A673 (cell line): ENCODE results near the gene COL13A1. TPM values are rescaled to one million over a fixed set of nuclear protein-coding genes. Genes with fewer than 3 reads are reported as not detected.

ENCODE experiments used
- BruUV-seq: library from RNA; stranded (reverse); fragments of 400-500 nt; replicated peaks from 2 replicates; lab custom pipeline; 2021; lab: Mats Ljungman, UMichigan
- CTCF ChIA-PET: fragments of 300-600 bp; sonication (Branson Sonifier 250); formaldehyde crosslinking; loops from one replicate; lab custom pipeline; 2022; ENCODE audit warnings: antibody characterized with exemption; lab: Charles Lee
- POLR2A ChIA-PET: fragments of 300-600 bp; sonication (Branson Sonifier 250); formaldehyde crosslinking; loops from one replicate; lab custom pipeline; 2022; ENCODE audit warnings: antibody characterized with exemption; ENCODE audit not compliant: low non-redundant PET; lab: Charles Lee
- DNase-seq: peaks from one replicate; pipeline ENCODE4 v3.0.0-alpha.2; 2015; ENCODE audit warnings: low spot score
- H3K27ac ChIP-seq: fragments of 200-600 bp; sonication (generic); 2 replicates; pipeline ENCODE4 v1.5.1; 2016; ENCODE audit warnings: mixed run types, low read depth, mild to moderate bottlenecking, mixed read lengths, antibody characterized with exemption, low read length; ENCODE audit not compliant: poor library complexity, severe bottlenecking
- H3K27me3 ChIP-seq: fragments of 200-600 bp; sonication (generic); replicated peaks from 2 replicates; pipeline ENCODE4 v1.6.1; 2017; ENCODE audit warnings: mixed run types, low read depth, mild to moderate bottlenecking, mixed read lengths, antibody characterized with exemption, low read length; ENCODE audit not compliant: insufficient read depth, poor library complexity
- H3K36me3 ChIP-seq: fragments of 200-600 bp; sonication (generic); 2 replicates; pipeline ENCODE4 v1.6.1; 2016; ENCODE audit warnings: mixed run types, mild to moderate bottlenecking, mixed read lengths, antibody characterized with exemption, low read length; ENCODE audit not compliant: insufficient read depth, poor library complexity, severe bottlenecking
- H3K4me1 ChIP-seq: fragments of 200-600 bp; sonication (generic); 2 replicates; pipeline ENCODE4 v1.6.1; 2017; ENCODE audit warnings: mixed run types, mild to moderate bottlenecking, mixed read lengths, antibody characterized with exemption, low read length; ENCODE audit not compliant: insufficient read depth, poor library complexity, severe bottlenecking
- H3K4me3 ChIP-seq: fragments of 200-600 bp; sonication (generic); 2 replicates; pipeline ENCODE4 v1.5.1; 2016; ENCODE audit warnings: low read depth, mixed run types, mild to moderate bottlenecking, mixed read lengths, low read length; ENCODE audit not compliant: poor library complexity, severe bottlenecking
- H3K9me3 ChIP-seq: fragments of 200-600 bp; sonication (generic); 2 replicates; pipeline ENCODE4 v1.6.1; 2016; ENCODE audit warnings: mixed run types, low read depth, mild to moderate bottlenecking, mixed read lengths, antibody characterized with exemption, low read length; ENCODE audit not compliant: poor library complexity, severe bottlenecking
- CTCF ChIP-seq: fragments of 300-800, 200-600 bp; sonication (generic); conservative IDR thresholded peaks from 2 replicates; pipeline ENCODE4 v1.5.1; 2017; ENCODE audit warnings: low read depth, mild to moderate bottlenecking, antibody characterized with exemption, low read length, moderate library complexity, mixed read lengths
- EZH2 ChIP-seq: fragments of 200-600 bp; sonication (generic); IDR thresholded peaks from 2 replicates; pipeline ENCODE4 v1.6.1; 2017; ENCODE audit warnings: borderline replicate concordance, low read depth, mild to moderate bottlenecking, mixed read lengths, antibody characterized with exemption, low read length; ENCODE audit not compliant: poor library complexity, severe bottlenecking
- intact Hi-C: fragments of 100-400 bp; cut with micrococcal nuclease; formaldehyde crosslinking; loops from one replicate; pipeline ENCODE4 v1.10.0; 2022; ENCODE audit not compliant: unreplicated experiment
- total RNA-seq: library from RNA; stranded (reverse); gene quantifications from 2 replicates; pipeline ENCODE4 v1.2.3, GENCODE V29; 2021

Gene COL13A1
- total RNA-seq, 1 experiment from 2014 or later: 2.0 TPM

GRCh38 chr10:69949770-69950169, 148.1 kb downstream of the COL13A1 start:
- H3K27ac ChIP-seq: no peak overlapping the region
- POLR2A ChIA-PET: no interaction called here
- H3K9me3 ChIP-seq: no peaks in the 10 kb centered on the region
- CTCF ChIA-PET: interaction anchor here (1.0 kb wide), 1 partner anchor 9 kb away, joined by 3 read pairs; no protein-coding TSS in a partner anchor
- no peaks in the 10 kb centered on the region for H3K36me3 ChIP-seq
- H3K4me3 ChIP-seq: no peak overlapping the region
- TF ChIP-seq EZH2: no peak
- no peak for TF ChIP-seq CTCF
- BruUV-seq: no TSS peak
- H3K27me3 ChIP-seq: no peaks in the 10 kb centered on the region
- peaks cover 25% of the 10 kb centered on the region for H3K4me1 ChIP-seq
- intact Hi-C loops: no loop called here
- DNase-seq: no peak

GRCh38 chr10:69951658-69952057, 150.0 kb downstream of the COL13A1 start:
- DNase-seq: no peak
- no TSS peak for BruUV-seq
- Histone ChIP-seq H3K4me3 (no peak overlapping the region), H3K9me3 (no peaks in the 10 kb centered on the region), H3K4me1 (peaks cover 25% of the 10 kb centered on the region), H3K27ac (peak overlapping the region; percentile 36), H3K27me3 (no peaks in the 10 kb centered on the region), H3K36me3 (no peaks in the 10 kb centered on the region)
- intact Hi-C loops: no loop called here
- TF ChIP-seq CTCF (no peak), EZH2 (no peak)
- POLR2A ChIA-PET: no interaction called here
- CTCF ChIA-PET: no interaction called here

- POLR2A ChIA-PET: interaction anchor here (0.6 kb wide), 1 partner anchor 25 kb away, joined by 3 read pairs; no protein-coding TSS in a partner anchor
- CTCF ChIA-PET: no interaction called here
- TF ChIP-seq EZH2 (no peak), CTCF (no peak)
- Histone ChIP-seq H3K36me3 (no peaks in the 10 kb centered on the region), H3K4me3 (no peak overlapping the region), H3K27ac (peak overlapping the region; percentile 65), H3K9me3 (no peaks in the 10 kb centered on the region), H3K4me1 (peaks cover 25% of the 10 kb centered on the region), H3K27me3 (no peaks in the 10 kb centered on the region)
- intact Hi-C loops: no loop called here
- DNase-seq: no peak
- no TSS peak for BruUV-seq
These were observed 150.5 kb downstream of the COL13A1 start for GRCh38 chr10:69952069-69952800.
